ENCODE measurements around the gene DACH2. TPM values are rescaled to one million over a fixed set of nuclear protein-coding genes. Genes with fewer than 3 reads are reported as not detected.

Gene DACH2
- total and polyA plus RNA-seq, 9 donors: 0.10 to 2.9 (median 0.71) TPM

DNA sequence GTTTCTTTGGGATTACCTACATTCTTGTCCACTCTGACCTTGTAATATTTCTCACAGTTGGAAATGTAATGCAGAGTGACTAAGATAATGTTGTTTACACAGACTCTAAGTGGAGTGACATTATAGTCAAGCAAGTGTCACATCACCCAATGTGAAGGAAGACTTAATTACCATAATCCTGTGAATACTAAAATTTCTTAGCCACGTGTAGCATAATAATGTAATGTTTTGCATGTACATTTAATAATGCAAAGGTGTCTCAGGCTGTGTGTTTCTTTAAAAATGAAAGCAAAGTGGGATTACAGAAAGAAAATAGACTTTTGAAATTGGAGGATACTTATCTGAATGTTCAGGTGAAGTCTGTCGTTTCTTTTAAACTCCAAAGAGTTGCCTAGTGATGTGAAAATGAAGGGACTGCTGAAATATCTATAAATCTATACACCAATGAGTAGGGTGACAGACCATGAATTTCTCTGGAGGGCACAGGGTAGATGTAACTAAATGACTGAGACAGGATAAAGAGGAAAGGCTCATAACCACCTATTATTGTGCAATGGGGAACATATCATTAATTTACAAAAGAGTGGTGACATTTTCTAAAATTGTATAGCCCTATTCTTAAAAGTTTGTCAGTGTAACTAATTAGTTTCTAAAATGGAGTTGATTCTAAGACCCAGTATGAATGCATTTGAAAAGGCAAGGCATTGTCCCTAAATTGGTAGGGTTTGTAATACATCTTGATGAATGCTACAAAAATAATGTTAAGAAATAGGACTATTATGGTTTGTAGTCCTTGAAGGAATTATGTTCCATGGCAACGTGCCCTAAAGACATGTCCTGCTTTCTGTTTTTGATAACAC lies 235.7 kb downstream of the DACH2 start:
- H3K4me1 ChIP-seq (ENCODE audit: control insufficient read depth, insufficient read depth, low read length): no peaks in the 10 kb centered on the region
- no peaks in the 10 kb centered on the region for H3K27me3 ChIP-seq (ENCODE audit: control insufficient read depth, insufficient read depth, low read length)
- H3K4me3 ChIP-seq (ENCODE audit: low read length): no peak overlapping the region
- no peaks in the 10 kb centered on the region for H3K9me3 ChIP-seq (replicated peaks; ENCODE audit: control insufficient read depth, low read depth, low read length)
- H3K27ac ChIP-seq (ENCODE audit: low read length): no peak overlapping the region
- WGBS (ENCODE audit: insufficient coverage): no CpG with 5 or more reads among the region's 3 CpGs
- no peaks in the 10 kb centered on the region for H3K36me3 ChIP-seq (ENCODE audit: control insufficient read depth, insufficient read depth, low read length)
- DNase-seq: no peak

DNA sequence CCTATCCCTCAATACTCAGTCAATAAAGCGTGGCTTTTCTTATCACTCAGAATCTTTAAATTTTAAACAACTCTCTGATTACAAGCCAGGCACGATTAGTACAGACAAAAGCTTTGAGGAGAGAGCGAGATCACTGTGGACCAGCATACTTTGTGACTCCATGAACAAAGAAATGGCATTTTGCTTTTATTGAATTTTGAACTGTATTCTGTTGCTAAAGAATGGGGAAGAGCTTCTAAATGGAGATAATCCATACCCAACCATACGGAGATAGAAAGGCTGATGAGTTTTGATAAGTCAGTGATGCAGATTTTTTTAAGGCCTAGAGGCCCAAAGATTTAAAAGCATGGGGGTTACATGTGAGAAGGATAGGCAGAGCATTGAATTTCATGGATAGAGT lies 259.1 kb downstream of the DACH2 start:
- Histone ChIP-seq H3K27ac (ENCODE audit: low read length) (no peak overlapping the region), H3K4me3 (ENCODE audit: low read length) (no peak overlapping the region), H3K9me3 (replicated peaks; ENCODE audit: control insufficient read depth, low read depth, low read length) (no peaks in the 10 kb centered on the region), H3K36me3 (ENCODE audit: control insufficient read depth, insufficient read depth, low read length) (no peaks in the 10 kb centered on the region), H3K4me1 (ENCODE audit: control insufficient read depth, insufficient read depth, low read length) (no peaks in the 10 kb centered on the region), H3K27me3 (ENCODE audit: control insufficient read depth, insufficient read depth, low read length) (no peaks in the 10 kb centered on the region)
- DNase-seq: no peak
- WGBS (ENCODE audit: insufficient coverage): no CpG with 5 or more reads among the region's 4 CpGs

DNA sequence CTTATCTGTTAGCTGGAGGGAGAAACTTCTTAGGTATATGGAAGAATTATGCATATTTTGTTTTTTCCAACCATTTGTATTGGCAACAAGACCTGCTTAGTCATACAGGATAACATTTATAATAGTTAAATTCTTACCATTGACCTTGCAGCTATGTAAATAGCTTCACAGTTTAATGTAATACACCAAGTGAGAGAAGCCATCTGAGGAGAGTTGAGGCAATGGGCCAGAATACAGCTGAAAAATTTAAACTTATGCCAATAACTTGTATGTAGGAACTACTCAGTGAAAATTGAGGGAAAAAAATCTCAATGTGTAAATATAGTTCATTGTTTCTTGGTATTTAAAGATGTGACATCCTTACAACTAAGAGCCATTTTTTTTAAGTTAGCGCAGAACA lies 273.5 kb downstream of the DACH2 start:
- Histone ChIP-seq H3K27ac (ENCODE audit: low read length) (no peak overlapping the region), H3K4me3 (ENCODE audit: low read length) (no peak overlapping the region), H3K4me1 (ENCODE audit: control insufficient read depth, insufficient read depth, low read length) (no peaks in the 10 kb centered on the region), H3K36me3 (ENCODE audit: control insufficient read depth, insufficient read depth, low read length) (no peaks in the 10 kb centered on the region), H3K9me3 (replicated peaks; ENCODE audit: control insufficient read depth, low read depth, low read length) (no peaks in the 10 kb centered on the region), H3K27me3 (ENCODE audit: control insufficient read depth, insufficient read depth, low read length) (no peaks in the 10 kb centered on the region)
- WGBS (ENCODE audit: insufficient coverage): no CpG with 5 or more reads among the region's 1 CpG
- DNase-seq: peak; percentile 6

DNA sequence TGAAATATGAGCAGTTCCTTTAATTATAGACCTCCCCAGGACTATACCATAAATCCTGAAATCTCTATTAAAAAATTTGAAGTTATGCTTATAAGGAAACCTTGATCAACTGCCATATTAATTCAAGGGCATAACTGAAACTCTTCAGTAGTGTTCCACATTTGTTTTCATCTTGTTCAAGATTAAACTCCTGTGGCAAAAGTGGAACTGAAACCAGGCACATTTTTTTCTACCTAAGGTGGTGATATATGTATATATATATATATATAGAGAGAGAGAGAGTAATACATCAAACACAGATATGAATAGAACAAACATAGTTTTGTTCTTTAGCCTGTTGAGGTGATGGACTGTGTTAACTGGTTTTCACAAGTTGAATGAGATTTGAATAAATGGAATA lies 287.9 kb downstream of the DACH2 start:
- Histone ChIP-seq H3K4me3 (ENCODE audit: low read length) (no peak overlapping the region), H3K27ac (ENCODE audit: low read length) (no peak overlapping the region), H3K9me3 (replicated peaks; ENCODE audit: control insufficient read depth, low read depth, low read length) (no peaks in the 10 kb centered on the region), H3K36me3 (ENCODE audit: control insufficient read depth, insufficient read depth, low read length) (no peaks in the 10 kb centered on the region), H3K4me1 (ENCODE audit: control insufficient read depth, insufficient read depth, low read length) (no peaks in the 10 kb centered on the region), H3K27me3 (ENCODE audit: control insufficient read depth, insufficient read depth, low read length) (no peaks in the 10 kb centered on the region)
- DNase-seq: no peak

DNA sequence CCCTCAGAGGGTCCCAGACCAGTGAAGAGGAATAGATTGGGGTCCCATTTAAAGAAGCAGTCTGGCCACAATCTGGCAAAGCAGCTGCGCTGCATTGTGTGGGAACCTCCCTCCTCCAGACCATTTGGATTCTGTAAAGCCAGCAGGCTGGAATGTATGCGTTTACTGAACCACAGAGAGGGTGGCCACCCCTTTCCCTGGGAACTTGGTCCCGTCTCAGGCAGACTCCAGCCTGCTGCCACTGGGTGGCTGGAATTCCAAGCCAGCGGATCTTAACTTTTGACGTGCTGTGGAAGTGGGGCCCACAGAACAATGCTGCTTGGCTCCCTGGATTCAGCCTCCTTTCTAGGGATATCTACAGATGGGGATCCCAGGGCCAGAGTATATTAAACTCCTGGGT lies 307.2 kb downstream of the DACH2 start:
- Histone ChIP-seq H3K27me3 (ENCODE audit: control insufficient read depth, insufficient read depth, low read length) (no peaks in the 10 kb centered on the region), H3K9me3 (replicated peaks; ENCODE audit: control insufficient read depth, low read depth, low read length) (no peaks in the 10 kb centered on the region), H3K36me3 (ENCODE audit: control insufficient read depth, insufficient read depth, low read length) (no peaks in the 10 kb centered on the region), H3K4me1 (ENCODE audit: control insufficient read depth, insufficient read depth, low read length) (no peaks in the 10 kb centered on the region), H3K27ac (ENCODE audit: low read length) (no peak overlapping the region), H3K4me3 (ENCODE audit: low read length) (no peak overlapping the region)
- DNase-seq: no peak
- 31% methylated on average over 3 of the region's 5 CpGs for WGBS (ENCODE audit: insufficient coverage)

DNA sequence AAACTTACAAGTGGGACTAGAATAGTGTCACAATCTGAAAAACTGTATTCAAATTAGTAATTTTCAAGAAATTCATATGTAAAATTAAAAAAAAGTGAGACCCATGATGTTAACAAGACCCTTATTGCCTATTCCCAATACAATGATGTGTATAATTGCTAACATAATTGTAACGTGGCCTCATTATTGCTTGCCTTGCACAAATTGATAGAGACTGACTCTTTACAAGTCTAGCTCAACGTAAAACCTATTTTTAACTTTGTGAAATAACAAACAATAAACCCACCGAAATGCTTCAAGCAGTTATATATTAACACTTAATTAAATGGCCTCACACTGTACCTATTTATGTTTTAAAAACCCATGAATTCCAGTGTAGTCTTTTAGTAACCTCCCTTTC lies 312.5 kb downstream of the DACH2 start:
- no peaks in the 10 kb centered on the region for H3K4me1 ChIP-seq (ENCODE audit: control insufficient read depth, insufficient read depth, low read length)
- H3K27ac ChIP-seq (ENCODE audit: low read length): no peak overlapping the region
- no peak for DNase-seq
- H3K36me3 ChIP-seq (ENCODE audit: control insufficient read depth, insufficient read depth, low read length): no peaks in the 10 kb centered on the region
- H3K9me3 ChIP-seq (replicated peaks; ENCODE audit: control insufficient read depth, low read depth, low read length): no peaks in the 10 kb centered on the region
- no CpG with 5 or more reads among the region's 3 CpGs for WGBS (ENCODE audit: insufficient coverage)
- no peaks in the 10 kb centered on the region for H3K27me3 ChIP-seq (ENCODE audit: control insufficient read depth, insufficient read depth, low read length)
- H3K4me3 ChIP-seq (ENCODE audit: low read length): no peak overlapping the region

DNA sequence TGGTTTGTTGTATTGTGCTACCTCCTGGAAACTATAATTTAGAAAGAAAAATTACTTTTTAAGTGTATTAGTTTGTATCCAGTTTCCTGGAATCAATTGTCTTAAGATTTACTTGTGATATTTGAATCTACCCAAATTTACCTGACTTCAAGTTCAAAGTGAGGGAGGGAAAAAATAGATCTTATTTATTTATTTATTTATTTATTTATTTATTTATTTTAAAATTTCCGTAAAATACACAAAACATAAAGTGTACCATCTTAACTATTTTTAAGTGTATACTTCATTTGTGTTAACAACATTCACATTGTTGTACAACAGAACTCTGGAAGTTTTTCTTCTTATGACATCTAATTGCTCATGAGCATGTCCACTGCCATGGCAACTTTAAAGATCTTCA lies 356.0 kb downstream of the DACH2 start:
- no peaks in the 10 kb centered on the region for H3K4me1 ChIP-seq (ENCODE audit: control insufficient read depth, insufficient read depth, low read length)
- H3K36me3 ChIP-seq (ENCODE audit: control insufficient read depth, insufficient read depth, low read length): no peaks in the 10 kb centered on the region
- H3K4me3 ChIP-seq (ENCODE audit: low read length): no peak overlapping the region
- no CpG with 5 or more reads among the region's 1 CpG for WGBS (ENCODE audit: insufficient coverage)
- H3K27me3 ChIP-seq (ENCODE audit: control insufficient read depth, insufficient read depth, low read length): no peaks in the 10 kb centered on the region
- DNase-seq: no peak
- no peak overlapping the region for H3K27ac ChIP-seq (ENCODE audit: low read length)
- no peaks in the 10 kb centered on the region for H3K9me3 ChIP-seq (replicated peaks; ENCODE audit: control insufficient read depth, low read depth, low read length)

DNA sequence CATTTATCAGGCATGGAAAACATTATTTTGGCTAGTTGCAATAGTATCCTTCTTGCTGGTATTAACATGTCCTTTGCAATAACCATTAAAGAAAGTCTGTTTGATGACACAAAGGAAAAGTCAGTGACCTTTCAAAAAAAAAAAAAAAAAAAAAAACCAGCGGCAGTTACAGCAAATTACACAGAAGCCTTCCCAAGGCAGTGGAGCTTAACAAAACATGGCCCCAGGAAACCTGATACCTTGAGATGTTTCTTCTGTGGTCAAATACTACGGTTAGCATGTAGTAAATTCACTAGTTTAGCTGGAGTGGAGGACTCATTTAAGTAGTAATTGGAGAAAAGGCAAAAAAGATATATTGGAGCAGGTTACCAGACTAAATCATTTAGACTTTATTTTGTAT lies 359.1 kb downstream of the DACH2 start:
- no peak overlapping the region for H3K4me3 ChIP-seq (ENCODE audit: low read length)
- no peaks in the 10 kb centered on the region for H3K9me3 ChIP-seq (replicated peaks; ENCODE audit: control insufficient read depth, low read depth, low read length)
- no peaks in the 10 kb centered on the region for H3K27me3 ChIP-seq (ENCODE audit: control insufficient read depth, insufficient read depth, low read length)
- H3K27ac ChIP-seq (ENCODE audit: low read length): no peak overlapping the region
- WGBS (ENCODE audit: insufficient coverage): 13% methylated on average over 1 of the region's 2 CpGs
- DNase-seq: no peak
- no peaks in the 10 kb centered on the region for H3K36me3 ChIP-seq (ENCODE audit: control insufficient read depth, insufficient read depth, low read length)
- no peaks in the 10 kb centered on the region for H3K4me1 ChIP-seq (ENCODE audit: control insufficient read depth, insufficient read depth, low read length)

DNA sequence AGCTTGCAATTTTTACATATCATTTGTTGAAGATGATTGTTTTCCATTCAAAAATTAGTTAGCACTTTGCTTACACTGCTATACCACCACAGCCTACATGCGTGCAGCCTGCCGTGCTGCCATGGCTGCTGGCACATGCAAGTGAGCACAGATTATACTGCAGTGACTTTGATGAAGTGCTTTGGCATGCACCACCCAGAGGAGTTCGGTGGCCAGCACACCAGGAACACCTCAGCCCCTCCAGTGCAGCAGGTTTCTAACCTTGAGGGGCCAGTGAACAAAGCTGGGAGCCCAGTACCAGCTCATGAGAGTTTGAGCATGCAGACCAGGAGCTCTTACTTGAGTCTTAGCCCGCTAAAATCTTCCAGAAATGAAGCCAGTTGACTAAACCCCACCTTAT lies 431.5 kb downstream of the DACH2 start:
- no peaks in the 10 kb centered on the region for H3K4me1 ChIP-seq (ENCODE audit: control insufficient read depth, insufficient read depth, low read length)
- 40% methylated on average over 1 of the region's 4 CpGs for WGBS (ENCODE audit: insufficient coverage)
- H3K27ac ChIP-seq (ENCODE audit: low read length): no peak overlapping the region
- no peak overlapping the region for H3K4me3 ChIP-seq (ENCODE audit: low read length)
- H3K9me3 ChIP-seq (replicated peaks; ENCODE audit: control insufficient read depth, low read depth, low read length): no peaks in the 10 kb centered on the region
- DNase-seq: no peak
- no peaks in the 10 kb centered on the region for H3K36me3 ChIP-seq (ENCODE audit: control insufficient read depth, insufficient read depth, low read length)
- no peaks in the 10 kb centered on the region for H3K27me3 ChIP-seq (ENCODE audit: control insufficient read depth, insufficient read depth, low read length)

DNA sequence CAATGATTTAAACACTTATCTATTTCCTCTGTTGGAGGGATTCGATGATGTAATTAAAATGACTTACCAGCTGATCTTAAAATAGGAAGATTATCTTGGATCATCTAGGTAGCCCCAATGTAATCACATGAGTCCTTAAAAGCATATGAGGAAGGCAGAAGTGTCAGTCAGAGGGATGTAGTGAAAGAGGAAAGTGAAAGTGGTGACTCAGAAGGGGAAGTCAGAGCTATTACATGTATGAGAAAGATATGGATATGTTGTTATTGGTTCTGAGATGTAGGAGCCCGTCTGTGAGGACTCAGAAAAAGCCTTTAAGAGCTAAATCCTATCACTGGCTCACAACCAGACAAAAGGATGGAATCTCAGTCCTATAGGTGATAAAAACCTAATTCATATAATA lies 456.4 kb downstream of the DACH2 start:
- H3K4me1 ChIP-seq (ENCODE audit: control insufficient read depth, insufficient read depth, low read length): no peaks in the 10 kb centered on the region
- H3K9me3 ChIP-seq (replicated peaks; ENCODE audit: control insufficient read depth, low read depth, low read length): no peaks in the 10 kb centered on the region
- H3K4me3 ChIP-seq (ENCODE audit: low read length): no peak overlapping the region
- no CpG with 5 or more reads among the region's 2 CpGs for WGBS (ENCODE audit: insufficient coverage)
- no peaks in the 10 kb centered on the region for H3K27me3 ChIP-seq (ENCODE audit: control insufficient read depth, insufficient read depth, low read length)
- H3K27ac ChIP-seq (ENCODE audit: low read length): no peak overlapping the region
- DNase-seq: no peak
- H3K36me3 ChIP-seq (ENCODE audit: control insufficient read depth, insufficient read depth, low read length): no peaks in the 10 kb centered on the region

DNA sequence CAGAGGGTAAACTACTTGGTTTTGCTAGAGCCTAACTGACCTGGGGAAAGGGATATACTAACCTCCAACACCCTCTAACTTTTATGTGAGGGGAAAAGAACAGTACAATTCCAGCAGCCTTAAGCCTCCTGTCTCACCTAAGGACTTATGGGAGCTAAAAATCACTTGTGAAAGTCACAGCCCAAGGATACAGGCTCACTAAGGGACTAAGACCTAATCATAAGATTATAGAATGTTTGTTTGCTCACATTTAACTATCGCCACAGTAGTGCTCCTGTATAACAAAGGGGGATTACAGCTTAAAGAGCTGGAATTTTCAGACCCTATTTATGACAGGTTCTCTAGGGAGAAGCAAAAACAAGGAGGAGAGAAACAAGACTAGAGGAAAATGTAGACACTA lies 548.7 kb downstream of the DACH2 start:
- no CpG with 5 or more reads among the region's 1 CpG for WGBS (ENCODE audit: insufficient coverage)
- DNase-seq: no peak
- no peaks in the 10 kb centered on the region for H3K4me1 ChIP-seq (ENCODE audit: control insufficient read depth, insufficient read depth, low read length)
- H3K9me3 ChIP-seq (replicated peaks; ENCODE audit: control insufficient read depth, low read depth, low read length): no peaks in the 10 kb centered on the region
- H3K4me3 ChIP-seq (ENCODE audit: low read length): no peak overlapping the region
- no peak overlapping the region for H3K27ac ChIP-seq (ENCODE audit: low read length)
- no peaks in the 10 kb centered on the region for H3K27me3 ChIP-seq (ENCODE audit: control insufficient read depth, insufficient read depth, low read length)
- no peaks in the 10 kb centered on the region for H3K36me3 ChIP-seq (ENCODE audit: control insufficient read depth, insufficient read depth, low read length)
